IPS-NIHi11 (cell line): ENCODE measurements around the gene MSL3B.

Experiments
- DNase-seq: peaks from one replicate; pipeline ENCODE4 v3.0.0; 2012; ENCODE audit warnings: mixed read lengths, low spot score

Gene MSL3B

GRCh38 chr2:233832869-233833311 is 35.3 kb downstream of the MSL3B start:
- peak; percentile 83 for DNase-seq

GRCh38 chr2:233832414-233832813 is 35.8 kb downstream of the MSL3B start:
- no peak for DNase-seq

GRCh38 chr2:233831861-233832260 is 36.3 kb downstream of the MSL3B start:
- no peak for DNase-seq

- DNase-seq: no peak
Measured at GRCh38 chr2:233831011-233831721, 37.0 kb downstream of the MSL3B start.

- DNase-seq: no peak
Measured at GRCh38 chr2:233830111-233830802, 37.9 kb downstream of the MSL3B start.

GRCh38 chr2:233829193-233830110 is 38.7 kb downstream of the MSL3B start:
- no peak for DNase-seq

GRCh38 chr2:233828546-233829192 is 39.5 kb downstream of the MSL3B start:
- no peak for DNase-seq

GRCh38 chr2:233824373-233824772 is 43.8 kb downstream of the MSL3B start:
- DNase-seq: no peak

- DNase-seq: no peak
Measured at GRCh38 chr2:233823731-233824121, 44.5 kb downstream of the MSL3B start.

- DNase-seq: no peak
Measured at GRCh38 chr2:233822781-233823730, 45.1 kb downstream of the MSL3B start.

- no peak for DNase-seq
Measured at GRCh38 chr2:233822101-233822771, 46.0 kb downstream of the MSL3B start.

- DNase-seq: no peak
Measured at GRCh38 chr2:233821709-233822100, 46.5 kb downstream of the MSL3B start.

GRCh38 chr2:233821196-233821595 is 47.0 kb downstream of the MSL3B start:
- no peak for DNase-seq

- DNase-seq: no peak
Measured at GRCh38 chr2:233820774-233821105, 47.4 kb downstream of the MSL3B start.

GRCh38 chr2:233819884-233820773 is 48.1 kb downstream of the MSL3B start:
- DNase-seq: no peak

- DNase-seq: no peak
Measured at GRCh38 chr2:233818639-233819621, 49.3 kb downstream of the MSL3B start.

- DNase-seq: no peak
Measured at GRCh38 chr2:233817995-233818638, 50.1 kb downstream of the MSL3B start.
